NCI-H2107 treated with DMSO at 0.1 percent for 48 hours (cell line): ENCODE data around the gene FAM236B.
"Not testable (repeated sequence)": the region's sequence is repeated elsewhere in the genome, so short reads cannot be mapped to it uniquely, and the experiment has no call there.

Source experiments
- DNase-seq: peaks from one replicate; lab custom pipeline; 2025; ENCODE audit not compliant: unreplicated experiment; lab: John Stamatoyannopoulos, UW

The FAM236B gene

DNA sequence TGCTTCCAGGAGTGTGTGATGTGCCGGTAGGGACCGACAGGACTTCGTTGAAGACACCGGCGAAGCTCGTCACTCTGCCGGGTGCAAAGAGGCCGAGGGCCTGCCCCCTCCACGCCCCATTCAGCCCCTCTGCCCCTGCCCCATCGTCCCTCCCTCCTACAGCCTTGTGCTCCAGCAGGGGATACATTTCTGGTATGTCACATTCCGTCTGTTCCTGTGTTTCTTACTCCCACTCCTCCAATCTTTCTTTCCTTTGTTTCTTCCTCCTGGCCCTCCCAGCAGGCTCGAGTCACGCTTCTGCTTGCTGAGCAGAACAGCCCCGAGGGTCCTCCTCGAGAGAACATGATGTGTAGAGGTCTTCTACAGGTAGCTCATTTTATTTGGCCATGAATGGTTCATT is at the start of gene FAM236B:
Gene FAM236B, minus strand, starts transcription at position 101 of the 400 bp plus-strand sequence. Its CDS starts 100 bp downstream, at position 1.
- DNase-seq: not testable (repeated sequence)

DNA sequence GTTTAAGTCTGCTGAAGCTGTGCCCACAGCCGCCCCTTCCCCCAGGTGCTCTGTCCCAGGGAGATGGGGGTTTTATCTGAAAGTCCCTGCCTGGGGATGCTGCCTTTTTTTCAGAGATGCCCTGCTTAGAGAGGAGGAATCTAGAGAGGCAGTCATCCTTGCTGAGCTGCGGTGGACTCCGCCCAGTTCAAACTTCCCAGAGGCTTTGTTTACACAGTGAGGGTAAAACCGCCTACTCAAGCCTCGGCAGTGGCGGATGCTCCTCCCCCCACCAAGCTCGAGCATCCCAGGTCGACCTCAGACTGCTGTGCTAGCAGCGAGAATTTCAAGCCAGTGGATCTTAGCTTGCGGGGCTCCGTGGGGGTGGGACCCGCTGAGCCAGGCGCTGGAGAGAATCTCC is 48.2 kb upstream of the FAM236B start:
- not testable (repeated sequence) for DNase-seq

DNA sequence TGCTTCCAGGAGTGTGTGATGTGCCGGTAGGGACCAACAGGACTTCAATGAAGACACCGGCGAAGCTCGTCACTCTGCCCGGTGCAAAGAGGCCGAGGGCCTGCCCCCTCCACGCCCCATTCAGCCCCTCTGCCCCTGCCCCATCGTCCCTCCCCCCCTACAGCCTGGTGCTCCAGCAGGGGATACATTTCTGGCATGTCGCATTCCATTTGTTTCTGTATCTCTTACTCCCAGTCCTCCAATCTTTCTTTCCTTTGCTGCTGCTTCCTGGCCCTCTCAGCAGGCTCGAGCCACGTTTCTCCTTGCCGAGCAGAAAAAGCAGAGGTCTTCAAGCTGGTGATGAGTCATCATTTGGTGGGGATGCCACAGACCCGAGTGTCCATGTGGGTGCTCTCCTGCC is 25.6 kb upstream of the FAM236B start, which contains the start of gene FAM236D:
Gene FAM236D, minus strand, starts transcription at position 101 of the 400 bp plus-strand sequence. Its CDS starts 100 bp downstream, at position 1.
- DNase-seq: not testable (repeated sequence)

DNA sequence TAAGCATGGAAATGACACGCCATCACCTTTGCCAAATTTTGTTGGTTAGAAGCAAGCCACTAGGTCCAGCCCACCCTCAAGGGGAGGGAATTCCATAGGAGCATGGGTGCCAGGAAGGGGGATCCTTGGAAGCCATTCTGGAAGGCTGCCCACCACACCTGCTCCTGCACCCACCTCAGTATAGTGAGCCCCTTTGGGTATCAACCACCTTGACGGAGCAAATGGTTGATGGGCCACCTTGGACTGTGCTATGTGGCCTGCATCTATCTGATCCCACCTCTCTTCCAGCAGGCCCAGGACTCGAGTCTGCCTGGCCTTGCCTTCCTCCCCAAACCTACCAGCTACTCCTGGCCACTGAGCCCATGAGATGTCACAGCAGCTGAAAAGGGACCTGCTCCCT is 7.9 kb upstream of the FAM236B start:
- not testable (repeated sequence) for DNase-seq

DNA sequence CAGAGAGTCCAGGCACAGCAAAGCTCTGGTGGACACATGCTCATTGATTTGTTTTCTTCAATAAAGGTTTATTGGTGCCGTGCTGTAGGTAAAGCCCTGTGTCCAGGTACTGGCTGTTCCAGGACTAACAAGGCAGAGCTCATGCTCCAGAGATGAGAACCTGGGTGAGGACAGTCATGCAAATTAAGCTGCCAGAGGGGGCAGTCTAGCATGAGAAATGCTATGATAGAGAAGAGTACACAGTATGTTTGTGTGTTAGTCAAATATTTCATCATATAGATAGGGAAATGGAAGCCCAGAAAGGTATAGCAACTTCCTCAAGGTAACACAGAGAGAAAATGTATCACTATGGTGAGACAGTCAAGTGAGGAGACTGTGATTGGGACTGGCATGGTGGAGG is 5.7 kb upstream of the FAM236B start:
- DNase-seq: not testable (repeated sequence)

DNA sequence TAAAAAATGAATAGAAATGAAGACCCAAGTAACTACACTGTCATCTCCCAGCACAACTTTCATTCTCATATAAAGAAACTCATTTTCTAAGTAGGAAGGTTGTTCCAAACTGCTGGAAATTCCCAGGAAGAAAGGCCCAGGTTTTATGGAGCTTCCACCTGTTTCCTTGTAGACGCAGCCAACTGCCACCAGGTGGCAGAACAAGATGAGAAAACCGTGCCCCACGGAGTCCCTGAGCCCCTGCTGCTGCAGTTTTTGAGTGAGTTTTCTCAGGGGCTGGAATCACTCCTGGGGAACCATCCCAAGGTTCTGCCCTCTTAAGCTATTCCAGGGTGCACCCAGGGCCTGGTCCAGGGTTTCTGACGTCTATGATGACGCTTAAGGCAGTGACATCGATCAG is 1.5 kb upstream of the FAM236B start:
- not testable (repeated sequence) for DNase-seq

DNA sequence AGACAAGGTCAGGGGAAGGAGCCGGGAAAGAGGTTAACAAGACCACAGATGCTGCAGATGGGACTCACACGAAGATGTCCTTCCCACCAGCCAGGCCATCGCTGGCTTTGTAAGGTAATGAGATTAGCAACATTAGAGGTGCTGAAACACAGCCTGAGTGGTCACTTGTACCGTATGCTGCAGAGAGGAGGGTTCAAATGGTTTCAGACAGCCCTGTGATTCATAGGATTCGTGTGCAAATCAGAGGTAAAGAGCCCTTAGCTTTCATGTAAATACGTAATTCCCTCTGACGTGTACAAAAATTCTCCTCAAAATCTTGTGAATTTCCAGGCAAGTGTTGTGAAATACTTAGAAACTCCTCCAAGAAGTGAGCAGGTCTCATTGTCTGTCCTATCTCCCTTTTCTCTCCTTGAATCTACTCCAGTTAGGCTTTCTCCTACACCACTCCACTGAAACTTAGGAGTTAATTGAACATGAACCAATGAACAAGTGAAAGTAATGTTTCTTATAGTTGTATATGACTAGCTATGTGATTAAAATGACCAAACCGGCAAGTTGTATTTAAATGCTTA is 991 bp upstream of the FAM236B start:
- not testable (repeated sequence) for DNase-seq

DNA sequence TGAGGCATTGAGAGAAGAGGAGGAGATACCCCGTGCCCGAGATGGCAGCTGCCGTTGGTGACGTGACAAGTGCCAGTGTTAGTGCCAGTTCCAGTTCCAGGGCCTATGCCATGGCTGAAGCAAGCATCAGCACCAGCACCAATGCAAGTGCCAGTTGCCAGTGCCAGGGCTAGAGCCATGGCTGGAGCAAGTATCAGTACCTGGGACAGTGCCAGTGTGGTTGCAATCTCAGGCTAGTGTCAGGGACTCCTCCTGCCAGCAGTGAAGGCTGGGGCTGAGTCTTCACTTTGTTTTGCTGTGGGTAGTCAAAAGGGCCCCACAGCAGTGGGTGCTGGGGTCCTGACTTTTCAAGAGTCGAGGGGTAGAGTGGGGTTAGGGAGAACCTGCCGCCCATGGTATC is 4.3 kb downstream of the FAM236B start:
- DNase-seq: not testable (repeated sequence)

DNA sequence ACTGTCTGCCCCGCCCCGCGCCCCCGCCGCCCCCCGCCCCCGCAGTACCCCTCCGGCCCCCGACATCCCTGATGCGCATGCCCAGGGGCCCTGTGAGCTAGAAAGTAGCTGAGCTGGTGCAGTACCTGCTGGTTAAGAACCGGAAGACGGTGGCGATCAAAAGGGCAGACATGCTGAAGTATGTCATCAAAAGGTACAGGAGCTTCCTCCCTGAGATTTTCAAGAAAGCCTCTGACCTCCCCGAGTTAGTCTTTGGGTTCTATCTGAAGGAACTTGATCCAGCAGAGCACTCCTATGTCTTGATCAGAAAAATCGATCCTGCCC is 5.0 kb downstream of the FAM236B start:
- not testable (repeated sequence) for DNase-seq

DNA sequence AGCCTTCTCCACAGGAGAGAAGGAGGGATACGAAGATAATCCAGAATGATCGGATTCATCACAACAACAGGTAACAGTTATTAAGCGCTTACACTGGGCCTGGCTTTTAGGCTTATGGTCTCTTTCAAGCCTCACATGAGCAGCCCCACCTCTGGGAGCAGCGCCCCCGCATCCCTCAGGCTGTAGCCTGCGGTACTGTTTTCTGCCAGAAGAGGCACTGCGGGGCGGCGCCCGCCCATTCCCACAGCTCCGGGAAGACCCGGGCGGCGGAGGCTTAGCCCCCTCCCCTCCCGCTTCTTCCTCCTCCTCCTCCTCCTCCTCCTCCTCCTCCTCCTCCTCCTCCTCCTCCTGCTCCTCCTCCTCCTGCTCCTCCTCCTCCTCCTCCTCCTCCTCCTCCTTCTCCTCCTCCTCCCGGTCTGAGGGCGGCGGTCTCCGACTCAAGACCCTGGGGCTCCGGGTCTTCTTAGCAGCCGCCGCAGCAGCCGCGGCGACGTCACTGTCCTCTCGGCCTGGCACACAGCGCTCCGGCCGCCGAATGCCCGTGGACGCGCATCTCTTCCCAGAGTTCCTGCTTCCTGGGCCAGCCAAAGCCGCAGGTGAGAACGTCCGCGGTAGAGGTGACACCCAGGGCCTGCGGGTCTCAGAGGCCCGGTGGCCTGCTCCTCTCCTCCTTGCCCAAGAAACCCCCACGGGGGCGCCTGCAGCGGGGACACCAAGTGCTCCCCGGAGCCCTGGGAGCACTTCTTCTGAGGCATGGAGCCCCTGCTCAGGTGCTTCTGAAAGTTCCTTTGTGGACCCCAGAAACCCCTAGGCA is 5.6 kb downstream of the FAM236B start, which contains the start of gene DMRTC1B:
Gene DMRTC1B, plus strand, starts transcription at position 238 of the 814 bp plus-strand sequence. CDS start 68,246 bp downstream, outside the sequence.
- not testable (repeated sequence) for DNase-seq

DNA sequence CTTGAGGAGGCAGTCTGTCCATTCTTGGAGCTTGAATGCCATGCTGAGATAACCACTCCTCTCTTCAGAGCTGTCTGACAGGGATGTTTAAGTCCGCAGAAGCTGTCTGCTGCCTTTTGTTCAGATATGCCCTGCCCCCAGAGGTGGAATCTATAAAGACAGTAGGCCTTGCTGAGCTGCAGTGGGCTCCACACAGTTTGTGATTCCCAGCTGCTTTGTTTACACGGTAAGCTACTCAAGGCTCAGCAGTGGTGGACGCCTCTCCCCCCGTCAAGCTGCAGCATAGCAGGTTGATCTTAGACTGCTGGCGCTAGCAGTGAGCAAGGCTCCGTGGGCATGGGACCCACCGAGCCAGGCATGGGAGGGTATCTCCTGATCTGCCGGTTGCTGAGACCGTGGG is 22.0 kb downstream of the FAM236B start:
- DNase-seq: not testable (repeated sequence)

DNA sequence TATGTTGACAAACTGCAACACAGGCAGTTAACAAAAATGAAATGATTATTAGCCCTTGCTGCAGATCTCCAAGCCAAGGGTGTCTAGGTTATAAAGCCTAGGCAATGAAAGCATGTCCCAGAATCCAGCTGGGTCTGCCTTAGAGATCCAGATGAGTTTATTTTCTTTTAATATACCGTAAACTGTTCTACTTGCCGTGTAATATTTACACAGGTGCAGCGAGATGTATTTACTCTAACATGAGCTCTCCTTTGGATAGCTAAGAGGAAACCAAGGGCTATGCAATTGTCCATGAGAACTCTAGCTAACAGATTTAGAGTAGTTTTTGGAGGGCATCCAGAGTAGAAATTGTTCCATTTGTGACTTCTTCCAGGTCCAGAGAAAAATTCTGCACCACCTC is 33.9 kb downstream of the FAM236B start:
- not testable (repeated sequence) for DNase-seq

DNA sequence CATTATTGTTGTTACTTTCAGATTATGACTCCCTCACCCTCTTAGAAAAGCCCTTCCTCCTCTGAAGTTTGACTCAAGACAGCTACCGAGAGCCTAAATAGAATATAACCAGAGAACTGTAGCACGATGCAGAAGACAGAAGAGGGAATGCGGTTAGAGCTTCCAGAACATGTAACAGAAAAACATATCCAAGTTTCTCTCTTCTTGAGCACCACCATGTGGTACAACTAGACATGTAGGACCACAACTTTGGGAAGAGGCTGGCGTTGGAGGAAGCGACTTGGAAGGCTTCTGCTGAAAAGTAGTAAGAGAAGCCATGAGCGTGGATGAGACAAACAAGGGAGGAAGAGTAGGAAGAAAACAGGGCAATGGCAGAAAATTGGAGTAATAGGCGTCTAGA is 36.9 kb downstream of the FAM236B start:
- not testable (repeated sequence) for DNase-seq

DNA sequence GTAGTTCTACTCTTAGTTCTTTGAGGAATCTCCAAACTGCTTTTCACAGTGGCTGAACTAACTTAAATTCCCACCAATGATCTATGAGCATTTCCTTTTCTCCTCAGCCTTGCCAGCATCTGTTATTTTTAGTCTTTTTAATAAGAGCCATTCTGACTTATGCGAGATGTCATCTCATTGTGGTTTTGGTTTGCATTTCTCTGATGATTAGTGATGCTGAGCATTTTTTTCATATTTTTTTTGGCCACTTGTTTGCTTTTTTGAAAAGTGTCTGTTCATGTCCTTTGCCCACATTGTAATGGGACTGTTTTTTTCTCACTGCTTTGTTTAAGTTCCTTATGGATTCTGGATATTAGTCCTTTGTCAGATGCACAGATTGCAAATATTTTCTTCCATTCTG is 46.9 kb downstream of the FAM236B start:
- DNase-seq: no peak

DNA sequence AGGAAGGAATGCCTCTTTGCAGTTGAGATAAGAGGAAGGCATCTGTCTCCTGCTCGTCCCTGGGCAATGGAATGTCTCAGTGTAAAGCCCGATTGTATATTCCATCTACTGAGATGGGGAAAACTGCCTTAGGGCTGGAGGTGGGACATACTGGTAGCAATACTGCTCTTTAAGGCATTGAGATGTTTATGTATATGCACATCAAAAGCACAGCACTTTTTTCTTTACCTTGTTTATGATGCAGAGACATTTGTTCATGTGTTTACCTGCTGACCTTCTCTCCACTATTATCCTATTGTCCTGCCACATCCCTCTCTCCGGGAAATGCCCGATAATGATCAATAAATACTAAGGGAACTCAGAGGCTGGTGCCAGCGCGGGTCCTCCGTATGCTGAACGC is 48.8 kb downstream of the FAM236B start:
- not testable (repeated sequence) for DNase-seq
